ENCODE results near the gene RHEX.

GRCh38 chr1:206035027-206035426 lies 17.9 kb upstream of the RHEX start:
- TF ChIP-seq, protein P1, sequence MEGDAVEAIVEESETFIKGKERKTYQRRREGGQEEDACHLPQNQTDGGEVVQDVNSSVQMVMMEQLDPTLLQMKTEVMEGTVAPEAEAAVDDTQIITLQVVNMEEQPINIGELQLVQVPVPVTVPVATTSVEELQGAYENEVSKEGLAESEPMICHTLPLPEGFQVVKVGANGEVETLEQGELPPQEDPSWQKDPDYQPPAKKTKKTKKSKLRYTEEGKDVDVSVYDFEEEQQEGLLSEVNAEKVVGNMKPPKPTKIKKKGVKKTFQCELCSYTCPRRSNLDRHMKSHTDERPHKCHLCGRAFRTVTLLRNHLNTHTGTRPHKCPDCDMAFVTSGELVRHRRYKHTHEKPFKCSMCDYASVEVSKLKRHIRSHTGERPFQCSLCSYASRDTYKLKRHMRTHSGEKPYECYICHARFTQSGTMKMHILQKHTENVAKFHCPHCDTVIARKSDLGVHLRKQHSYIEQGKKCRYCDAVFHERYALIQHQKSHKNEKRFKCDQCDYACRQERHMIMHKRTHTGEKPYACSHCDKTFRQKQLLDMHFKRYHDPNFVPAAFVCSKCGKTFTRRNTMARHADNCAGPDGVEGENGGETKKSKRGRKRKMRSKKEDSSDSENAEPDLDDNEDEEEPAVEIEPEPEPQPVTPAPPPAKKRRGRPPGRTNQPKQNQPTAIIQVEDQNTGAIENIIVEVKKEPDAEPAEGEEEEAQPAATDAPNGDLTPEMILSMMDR (IDR thresholded peaks at IDR 0.05): no peak
- TF ChIP-seq POLR2A (IDR thresholded peaks at IDR 0.05): no peak

All from lower leg skin (tissue), 3 donors.